Ovary (tissue), 9 donors: ENCODE measurements around the gene MRFAP1. TPM values are rescaled to one million over a fixed set of nuclear protein-coding genes. Genes with fewer than 3 reads are reported as not detected.

ENCODE experiments used
- DNase-seq, 5 donors: peaks; one replicate each; pipeline ENCODE4 v3.0.0-alpha.2; 2019 to 2020
- H3K27ac ChIP-seq, 2 donors: fragments of 200-600 bp; one replicate each; pipeline versions ENCODE4 v1.5.1 to v1.8.0; 2019 to 2022
- H3K27me3 ChIP-seq: fragments of 200-600 bp; one replicate; pipeline ENCODE4 v1.8.0; 2022
- H3K36me3 ChIP-seq: fragments of 200-600 bp; sonication (generic); one replicate; pipeline ENCODE4 v1.5.1; 2019
- H3K4me1 ChIP-seq: one replicate; pipeline ENCODE4 v1.8.1; 2013; ENCODE audit warnings: mild to moderate bottlenecking, moderate library complexity; ENCODE audit not compliant: insufficient read depth
- H3K4me3 ChIP-seq: fragments of 200-600 bp; sonication (generic); one replicate; pipeline ENCODE4 v1.5.1; 2017
- H3K9me3 ChIP-seq, 2 donors: fragments of 200-600 bp in 1 of 2; sonication (generic) in 1 of 2; one replicate each; pipeline versions ENCODE4 v1.5.1 to v1.8.1; 2013 to 2019; ENCODE audit warnings: mild to moderate bottlenecking in 1 of 2, moderate library complexity in 1 of 2
- EP300 ChIP-seq: sonication (generic); formaldehyde crosslinking; IDR thresholded peaks from one replicate; pipeline ENCODE4 v1.6.1; 2017; ENCODE audit warnings: antibody characterized with exemption
- POLR2A ChIP-seq: fragments of 450-650 bp; IDR thresholded peaks from one replicate; pipeline ENCODE4 v1.6.1; 2017; ENCODE audit warnings: antibody characterized with exemption, mild to moderate bottlenecking, moderate library complexity
- WGBS, 3 donors: extraction: QIAGEN DNeasy Blood & Tissue Kit in 1 of 3; methylation state at CpG; one replicate each; pipeline versions ENCODE4 v1.1.5 to v1.1.7; 2013 to 2017; 5-methylcytosine and 5-hydroxymethylcytosine counted together
- intact Hi-C, 4 donors: fragments of 100-400 bp; cut with DNase I; formaldehyde crosslinking; loops; one replicate each; pipeline versions ENCODE4 v1.11.0 to v1.15.1; 2022 to 2023
- polyA plus RNA-seq, 2 donors: library from polyadenylated mRNA; stranded (reverse); fragments of 200-250 nt in 1 of 2; fragments of 350-450 nt in 1 of 2; fragmentation: Illumina TruSeq in 1 of 2; extraction: RNeasy Lipid Tissue Mini Kit (QIAGEN cat#74804) in 1 of 2; gene quantifications; one replicate each; pipeline ENCODE4 v1.2.3, GENCODE V29; 2013 to 2014
- total RNA-seq, 7 donors: library from RNA; depleted of rRNA in 2 of 7; stranded (reverse); fragments of >200 nt in 2 of 7; fragmentation: NEBNext Ultra II Directional in 3 of 7; extraction: Animal tissue kit (Norgen Biotek cat#: 25700) in 3 of 7; gene quantifications; one replicate each; pipeline versions ENCODE4 v1.1.0 to v1.2.4, GENCODE V29; 2016 to 2023
- TF ChIP-seq, protein P1 (sequence below), 3 donors: fragments of 450-650 bp in 2 of 3; fragments of 200-600 bp in 1 of 3; IDR thresholded peaks; one replicate each; pipeline versions ENCODE4 v1.5.1 to v1.8.0; 2016 to 2022; ENCODE audit warnings: antibody characterized with exemption in 3 of 3, mild to moderate bottlenecking in 1 of 3
- donor health status: DM: no; HTN: no; CAD: no; lungs with moderate emphysema.
- donor health status: DM: no; HTN: no; CAD: no.
- donor health status: Bipolar disorder and iron deficiency.
- donor health status: DM: yes; HTN: yes; CAD: no.
- donor health status: DM: no; HTN: no; CAD: no.
- donor health status: DM: yes; HTN: yes; CAD: no.

The MRFAP1 gene
- total and polyA plus RNA-seq, 9 donors, result 154 to 367 (median 324) TPM

DNA sequence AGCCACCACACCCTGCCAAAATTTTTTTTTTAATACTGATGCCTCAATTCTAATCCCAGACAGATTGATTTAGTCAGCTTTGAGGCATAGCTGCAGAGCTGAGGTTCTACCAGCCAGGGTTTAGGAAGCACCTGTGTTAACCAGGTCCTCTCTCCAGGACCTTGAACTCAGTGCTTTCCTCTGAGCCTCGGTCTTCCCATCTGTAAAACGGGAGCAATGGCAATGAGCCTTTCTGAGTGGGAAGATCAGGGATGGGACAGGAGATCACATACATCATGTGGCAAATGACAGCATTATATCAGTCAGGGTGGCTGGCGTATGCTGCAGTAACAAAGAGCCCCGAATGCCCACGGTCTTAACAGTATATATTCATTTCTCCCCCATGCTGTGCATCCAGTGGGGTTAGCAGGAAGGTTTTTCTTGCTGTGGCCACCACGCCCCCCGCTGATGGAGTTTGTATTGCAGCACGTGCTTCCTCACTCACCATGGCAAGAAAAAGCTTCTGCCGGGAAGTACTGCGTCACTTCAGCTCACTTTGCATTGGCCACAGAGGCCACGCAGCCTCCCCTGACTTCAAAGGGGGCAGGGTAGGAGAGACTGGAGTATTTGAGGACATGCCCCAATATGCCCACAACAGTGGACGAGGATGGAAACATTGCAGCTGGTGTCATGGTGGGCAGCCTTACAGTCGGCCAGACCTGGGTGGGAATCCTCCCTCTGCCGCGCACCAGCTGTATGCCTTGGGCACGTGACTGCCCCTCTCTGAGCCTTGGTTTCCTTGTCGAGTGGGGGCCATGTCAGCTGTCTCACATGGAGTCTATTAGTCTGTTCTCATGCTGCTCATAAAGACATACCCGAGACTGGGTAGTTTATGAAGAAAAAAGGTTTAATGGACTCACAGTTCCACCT, 24.1 kb upstream of the MRFAP1 start:
- H3K27ac ChIP-seq, result no peak overlapping the region
- no peak overlapping the region for H3K4me3 ChIP-seq
- intact Hi-C loops, result no loop called here
- no peak for DNase-seq
- TF ChIP-seq, protein P1, sequence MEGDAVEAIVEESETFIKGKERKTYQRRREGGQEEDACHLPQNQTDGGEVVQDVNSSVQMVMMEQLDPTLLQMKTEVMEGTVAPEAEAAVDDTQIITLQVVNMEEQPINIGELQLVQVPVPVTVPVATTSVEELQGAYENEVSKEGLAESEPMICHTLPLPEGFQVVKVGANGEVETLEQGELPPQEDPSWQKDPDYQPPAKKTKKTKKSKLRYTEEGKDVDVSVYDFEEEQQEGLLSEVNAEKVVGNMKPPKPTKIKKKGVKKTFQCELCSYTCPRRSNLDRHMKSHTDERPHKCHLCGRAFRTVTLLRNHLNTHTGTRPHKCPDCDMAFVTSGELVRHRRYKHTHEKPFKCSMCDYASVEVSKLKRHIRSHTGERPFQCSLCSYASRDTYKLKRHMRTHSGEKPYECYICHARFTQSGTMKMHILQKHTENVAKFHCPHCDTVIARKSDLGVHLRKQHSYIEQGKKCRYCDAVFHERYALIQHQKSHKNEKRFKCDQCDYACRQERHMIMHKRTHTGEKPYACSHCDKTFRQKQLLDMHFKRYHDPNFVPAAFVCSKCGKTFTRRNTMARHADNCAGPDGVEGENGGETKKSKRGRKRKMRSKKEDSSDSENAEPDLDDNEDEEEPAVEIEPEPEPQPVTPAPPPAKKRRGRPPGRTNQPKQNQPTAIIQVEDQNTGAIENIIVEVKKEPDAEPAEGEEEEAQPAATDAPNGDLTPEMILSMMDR (IDR thresholded peaks at IDR 0.05), result no peak
- TF ChIP-seq EP300, result no peak
- TF ChIP-seq POLR2A, result no peak
- peaks cover 0 to 5% of the 10 kb centered on the region in 2 donors for H3K9me3 ChIP-seq
- H3K27me3 ChIP-seq, result no peaks in the 10 kb centered on the region
- whole genome bisulfite sequencing, 3 donors, result 94 to 96% (median 95%) methylated on average over 18 of the region's 18 CpGs
- no peaks in the 10 kb centered on the region for H3K4me1 ChIP-seq
- no peaks in the 10 kb centered on the region for H3K36me3 ChIP-seq

DNA sequence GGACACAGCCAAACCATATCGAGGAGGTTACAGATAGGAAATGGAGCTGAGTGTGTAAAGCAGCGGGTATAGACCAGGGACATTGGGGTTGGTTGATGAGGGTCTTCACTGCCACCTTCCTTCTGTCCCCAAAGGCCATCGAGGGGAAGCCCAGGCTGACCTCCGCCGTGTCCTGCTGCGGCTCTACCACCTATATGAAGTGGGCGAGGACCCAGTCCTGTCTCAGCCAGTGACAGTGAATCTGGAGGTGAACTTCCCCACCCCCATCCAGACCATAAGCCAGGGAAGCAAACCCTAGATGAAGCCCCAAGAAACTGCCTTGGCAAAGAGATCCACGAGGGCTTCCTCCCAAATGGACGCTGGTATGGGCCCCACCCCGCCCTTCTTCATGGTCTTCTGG, 23.2 kb upstream of the MRFAP1 start:
- Histone ChIP-seq H3K4me1 (no peaks in the 10 kb centered on the region), H3K27ac (no peak overlapping the region), H3K9me3 (peaks cover 0 to 5% of the 10 kb centered on the region in 2 donors), H3K27me3 (no peaks in the 10 kb centered on the region), H3K4me3 (no peak overlapping the region), H3K36me3 (no peaks in the 10 kb centered on the region)
- intact Hi-C loops, result no loop called here
- 94 to 95% (median 94%) methylated on average over 10 of the region's 10 CpGs for WGBS, 3 donors
- TF ChIP-seq POLR2A (no peak), EP300 (no peak)
- TF ChIP-seq, protein P1 (IDR thresholded peaks at IDR 0.05), result no peak
- no peak for DNase-seq

DNA sequence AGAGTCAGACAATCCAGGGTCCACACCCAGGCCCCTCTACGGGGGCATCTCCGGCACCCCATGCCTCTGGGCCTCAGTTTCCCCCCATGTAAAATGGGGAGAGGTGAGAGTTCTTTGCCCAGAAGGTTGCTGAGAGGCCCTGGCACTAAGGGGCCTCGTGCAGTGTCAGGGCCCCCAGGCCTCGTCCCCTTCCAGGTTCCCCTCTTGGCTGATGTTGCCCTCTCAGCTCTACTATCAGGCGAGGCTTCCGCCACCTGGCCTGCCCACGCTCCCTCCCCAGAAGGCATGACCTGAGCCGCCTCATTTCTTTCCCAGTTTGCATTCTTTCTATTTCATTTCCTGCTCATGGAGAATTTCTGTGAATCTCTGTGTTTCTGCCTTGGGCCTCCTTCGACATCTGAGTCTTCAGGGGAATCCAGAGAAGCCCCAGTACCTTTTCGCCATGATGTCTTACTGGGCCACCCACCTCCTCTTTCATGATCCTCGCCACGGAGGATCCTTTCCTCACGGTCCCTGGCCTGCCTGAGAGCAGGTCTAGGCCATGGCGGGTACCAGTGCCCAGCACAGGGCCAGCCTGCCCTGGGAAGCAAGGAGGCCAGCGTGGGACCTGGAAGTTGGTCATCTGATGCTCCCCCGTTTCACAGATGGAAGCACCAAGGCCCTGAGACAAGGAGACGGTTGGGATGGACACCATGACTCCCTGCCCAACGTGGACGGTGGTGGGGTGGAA, 21.9 kb upstream of the MRFAP1 start:
- no peaks in the 10 kb centered on the region for H3K4me1 ChIP-seq
- no peaks in the 10 kb centered on the region for H3K27me3 ChIP-seq
- H3K36me3 ChIP-seq, result no peaks in the 10 kb centered on the region
- TF ChIP-seq, protein P1 (IDR thresholded peaks at IDR 0.05), result no peak
- no peak overlapping the region for H3K27ac ChIP-seq
- no peak for DNase-seq
- intact Hi-C loops, result no loop called here
- WGBS, 3 donors, result 84 to 88% (median 87%) methylated on average over 19 of the region's 19 CpGs
- no peak overlapping the region for H3K4me3 ChIP-seq
- peaks cover 0 to 5% of the 10 kb centered on the region in 2 donors for H3K9me3 ChIP-seq

DNA sequence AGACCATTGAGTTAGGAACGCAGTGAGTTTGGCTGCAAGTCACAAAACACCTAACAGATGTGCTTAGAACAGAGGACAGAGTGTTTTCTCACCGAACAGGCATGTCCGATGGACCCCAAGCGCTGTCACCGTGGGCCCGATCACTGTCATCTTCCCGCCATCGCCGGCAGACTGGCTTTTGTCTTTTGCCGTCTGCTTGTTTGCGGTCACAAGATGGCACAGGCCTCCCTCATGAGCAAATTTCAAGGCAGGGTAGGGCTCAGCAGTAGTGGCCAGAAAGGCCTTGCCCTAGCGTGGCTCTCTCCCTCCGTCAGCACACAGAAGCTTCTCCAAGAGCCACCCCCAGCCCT, 21.4 kb upstream of the MRFAP1 start:
- no peak for DNase-seq
- no peak overlapping the region for H3K27ac ChIP-seq
- H3K27me3 ChIP-seq, result no peaks in the 10 kb centered on the region
- intact Hi-C loops, result no loop called here
- WGBS, 3 donors, result 94 to 95% (median 95%) methylated on average over 13 of the region's 13 CpGs
- H3K9me3 ChIP-seq, result peaks cover 0 to 5% of the 10 kb centered on the region in 2 donors
- H3K4me3 ChIP-seq, result no peak overlapping the region
- TF ChIP-seq EP300, result no peak
- TF ChIP-seq POLR2A, result no peak
- TF ChIP-seq, protein P1 (IDR thresholded peaks at IDR 0.05), result no peak
- H3K4me1 ChIP-seq, result no peaks in the 10 kb centered on the region
- no peaks in the 10 kb centered on the region for H3K36me3 ChIP-seq
